CD4-positive, alpha-beta T cell treated with Interleukin-17A for 4 hours (primary cell): ENCODE data around the gene BCHE.

Experiments
- DNase-seq: peaks from one replicate; pipeline ENCODE4 v3.0.0-alpha.2; 2020; ENCODE audit warnings: mixed read lengths

Gene BCHE

GRCh38 chr3:165837058-165837525 is at the start of gene BCHE:
Gene BCHE, minus strand, starts transcription at chr3:165837423. Its CDS starts 6,390 bp downstream, at chr3:165831033.
- DNase-seq, result no peak

GRCh38 chr3:165885558-165886270 is 48.5 kb upstream of the BCHE start:
- no peak for DNase-seq

- DNase-seq, result no peak
Measured at GRCh38 chr3:165884518-165884917, 47.3 kb upstream of the BCHE start.

- no peak for DNase-seq
Measured at GRCh38 chr3:165883863-165884478, 46.7 kb upstream of the BCHE start.

GRCh38 chr3:165883117-165883516 is 45.9 kb upstream of the BCHE start:
- DNase-seq, result no peak

GRCh38 chr3:165875644-165876043 is 38.4 kb upstream of the BCHE start:
- no peak for DNase-seq

GRCh38 chr3:165874663-165875489 is 37.7 kb upstream of the BCHE start:
- no peak for DNase-seq

GRCh38 chr3:165868088-165868487 is 30.9 kb upstream of the BCHE start:
- DNase-seq, result no peak

- DNase-seq, result no peak
Measured at GRCh38 chr3:165859061-165859460, 21.8 kb upstream of the BCHE start.

GRCh38 chr3:165855581-165855980 is 18.4 kb upstream of the BCHE start:
- DNase-seq, result no peak

- no peak for DNase-seq
Measured at GRCh38 chr3:165854696-165855095, 17.5 kb upstream of the BCHE start.

- DNase-seq, result no peak
Measured at GRCh38 chr3:165852711-165853110, 15.5 kb upstream of the BCHE start.

- no peak for DNase-seq
Measured at GRCh38 chr3:165852191-165852590, 15.0 kb upstream of the BCHE start.

GRCh38 chr3:165846056-165846455 is 8.8 kb upstream of the BCHE start:
- DNase-seq, result no peak

- no peak for DNase-seq
Measured at GRCh38 chr3:165839296-165840076, 2.3 kb upstream of the BCHE start.

- no peak for DNase-seq
Measured at GRCh38 chr3:165837801-165838200, 578 bp upstream of the BCHE start.

- no peak for DNase-seq
Measured at GRCh38 chr3:165835431-165835830, 1.8 kb downstream of the BCHE start.

- no peak for DNase-seq
Measured at GRCh38 chr3:165830746-165831145, 6.5 kb downstream of the BCHE start.

- no peak for DNase-seq
Measured at GRCh38 chr3:165827883-165828282, 9.3 kb downstream of the BCHE start.

GRCh38 chr3:165827233-165827632 is 10.0 kb downstream of the BCHE start:
- DNase-seq, result no peak

- DNase-seq, result no peak
Measured at GRCh38 chr3:165820671-165821123, 16.5 kb downstream of the BCHE start.

GRCh38 chr3:165817160-165817709 is 20.0 kb downstream of the BCHE start:
- no peak for DNase-seq
